Activated gamma-delta T cell treated with Interleukin-2 at 50 U/mL for 16 hours (primary cell): ENCODE results near the gene CEP41.
"Not testable (repeated sequence)": the region's sequence is repeated elsewhere in the genome, so short reads cannot be mapped to it uniquely, and the experiment has no call there.

ENCODE experiments used
- DNase-seq: peaks from one replicate; pipeline ENCODE4 v3.0.0-alpha.2; 2020

Gene CEP41

GRCh38 chr7:130386876-130387275 lies 53.9 kb downstream of the CEP41 start:
- no peak for DNase-seq

- no peak for DNase-seq
Measured at GRCh38 chr7:130385600-130386066, 55.2 kb downstream of the CEP41 start.

- no peak for DNase-seq
Measured at GRCh38 chr7:130384841-130385599, 55.8 kb downstream of the CEP41 start.

GRCh38 chr7:130384371-130384801 lies 56.4 kb downstream of the CEP41 start:
- no peak for DNase-seq

- no peak for DNase-seq
Measured at GRCh38 chr7:130383187-130383980, 57.4 kb downstream of the CEP41 start.

GRCh38 chr7:130381468-130382312 lies 59.1 kb downstream of the CEP41 start:
- no peak for DNase-seq

GRCh38 chr7:130380861-130381455 lies 59.9 kb downstream of the CEP41 start:
- no peak for DNase-seq

- DNase-seq: no peak
Measured at GRCh38 chr7:130379921-130380860, 60.6 kb downstream of the CEP41 start, which contains the start of gene CPA1. CPA1 (plus strand) TSS chr7:130380494; CDS start chr7:130380521, 27 bp downstream.

- DNase-seq: no peak
Measured at GRCh38 chr7:130379532-130379920, 61.3 kb downstream of the CEP41 start.

GRCh38 chr7:130379019-130379418 lies 61.8 kb downstream of the CEP41 start:
- DNase-seq: no peak

- DNase-seq: no peak
Measured at GRCh38 chr7:130377178-130377577, 63.6 kb downstream of the CEP41 start.

GRCh38 chr7:130376461-130376860 lies 64.4 kb downstream of the CEP41 start:
- DNase-seq: not testable (repeated sequence)

- no peak for DNase-seq
Measured at GRCh38 chr7:130374507-130374906, 66.3 kb downstream of the CEP41 start.

GRCh38 chr7:130372402-130373165 lies 68.2 kb downstream of the CEP41 start:
- DNase-seq: no peak

- DNase-seq: no peak
Measured at GRCh38 chr7:130371046-130371445, 69.8 kb downstream of the CEP41 start.

GRCh38 chr7:130369831-130370550 lies 70.8 kb downstream of the CEP41 start:
- no peak for DNase-seq

GRCh38 chr7:130369110-130369711 lies 71.6 kb downstream of the CEP41 start:
- DNase-seq: no peak

- no peak for DNase-seq
Measured at GRCh38 chr7:130367836-130368746, 72.7 kb downstream of the CEP41 start.
